A549 (cell line): ENCODE data around the gene TSSK6.

ENCODE experiments used
- CHD2 ChIP-seq: fragments of 150-350 bp; IDR thresholded peaks from 2 replicates; pipeline ENCODE4 v1.6.1; 2014; ENCODE audit warnings: low read length; ENCODE audit not compliant: partially characterized antibody
- CTCF ChIP-seq: fragments of >200 bp; sonication (Bioruptor Twin); formaldehyde crosslinking; IDR thresholded peaks from 3 replicates; pipeline ENCODE4 v1.5.1; 2016
- FOXS1 ChIP-seq: fragments of 250-450 bp; sonication (Bioruptor Pico); IDR thresholded peaks from 2 replicates; pipeline ENCODE4 v1.5.0; 2020; ENCODE audit warnings: mild to moderate bottlenecking, moderate library complexity
- HOXB13 ChIP-seq: fragments of 250-450 bp; sonication (Bioruptor Pico); IDR thresholded peaks from 2 replicates; pipeline ENCODE4 v1.5.0; 2020; ENCODE audit warnings: low read depth, mild to moderate bottlenecking, moderate library complexity
- NFE2L2 ChIP-seq: fragments of 150-350 bp; conservative IDR thresholded peaks from 2 replicates; pipeline ENCODE4 v1.6.1; 2014; ENCODE audit warnings: low read length
- POLR2A ChIP-seq: IDR thresholded peaks from 2 replicates; pipeline ENCODE4 v1.6.1; 2012; ENCODE audit warnings: mild to moderate bottlenecking, low read length
- REST ChIP-seq: fragments of 200-600 bp; sonication (generic); IDR thresholded peaks from 2 replicates; pipeline ENCODE4 v1.6.1; 2016; ENCODE audit warnings: antibody characterized with exemption, mild to moderate bottlenecking, moderate library complexity
- SMC3 ChIP-seq: fragments of >200 bp; sonication (Bioruptor Twin); formaldehyde crosslinking; IDR thresholded peaks from 3 replicates; pipeline ENCODE4 v1.6.1; 2018; ENCODE audit warnings: inconsistent platforms
- ZFP36 ChIP-seq: fragments of 450-650 bp; IDR thresholded peaks from 2 replicates; pipeline ENCODE4 v1.6.1; 2014; ENCODE audit warnings: borderline replicate concordance; ENCODE audit not compliant: partially characterized antibody

GRCh38 chr19:19505669-19506326, 9.6 kb downstream of the TSSK6 start:
- TF ChIP-seq SMC3 (no peak), POLR2A (no peak), NFE2L2 (no peak), HOXB13 (CRISPR knock-in tag) (no peak), REST (no peak), CTCF (no peak), CHD2 (no peak), FOXS1 (no peak), ZFP36 (no peak)
